HG02763 (cell line): ENCODE measurements around the gene OR4D11.
"Not testable (repeated sequence)": the region's sequence is repeated elsewhere in the genome, so short reads cannot be mapped to it uniquely, and the experiment has no call there.

Experiments used
- ATAC-seq: cut with Tn5 transposase; IDR thresholded peaks from one replicate; pipeline ENCODE4 v1.9.1; 2021; ENCODE audit warnings: mild to moderate bottlenecking, moderate library complexity; ENCODE audit not compliant: unreplicated experiment

OR4D11 gene

DNA sequence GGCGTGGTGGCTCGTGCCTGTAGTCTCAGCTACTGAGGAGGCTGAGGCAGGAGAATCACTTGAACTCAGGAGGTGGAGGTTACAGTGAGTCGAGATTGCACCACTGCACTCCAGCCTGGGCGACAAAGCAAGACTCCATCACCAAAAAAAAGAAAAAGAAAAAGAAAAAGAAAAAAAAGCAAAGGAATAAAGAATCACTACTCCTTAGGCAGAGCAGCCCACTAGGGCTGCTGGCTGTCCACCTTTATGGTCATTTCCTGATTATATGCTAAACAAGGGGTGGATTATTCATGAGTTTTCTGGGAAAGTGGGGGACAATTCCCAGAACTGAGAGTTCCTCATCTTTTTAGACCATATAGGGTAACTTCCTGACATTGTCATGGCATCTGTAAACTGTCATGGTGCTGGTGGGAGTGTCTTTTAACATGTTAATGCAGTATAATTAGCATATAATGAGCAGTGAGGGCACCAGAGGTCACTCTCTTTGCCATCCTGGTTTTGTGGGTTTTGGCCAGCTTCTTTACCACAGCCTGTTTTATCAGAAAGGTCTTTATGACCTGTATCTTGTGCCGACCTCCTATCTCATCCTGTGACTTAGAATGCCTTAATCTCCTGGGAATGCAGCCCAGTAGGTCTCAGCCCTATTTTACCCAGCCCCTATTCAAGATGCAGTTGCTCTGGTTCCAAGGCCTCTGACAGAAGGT lies 44.4 kb downstream of the OR4D11 start:
- ATAC-seq = not testable (repeated sequence)

- no peak for ATAC-seq
Measured at GRCh38 chr11:59548309-59548656, 44.9 kb downstream of the OR4D11 start.

DNA sequence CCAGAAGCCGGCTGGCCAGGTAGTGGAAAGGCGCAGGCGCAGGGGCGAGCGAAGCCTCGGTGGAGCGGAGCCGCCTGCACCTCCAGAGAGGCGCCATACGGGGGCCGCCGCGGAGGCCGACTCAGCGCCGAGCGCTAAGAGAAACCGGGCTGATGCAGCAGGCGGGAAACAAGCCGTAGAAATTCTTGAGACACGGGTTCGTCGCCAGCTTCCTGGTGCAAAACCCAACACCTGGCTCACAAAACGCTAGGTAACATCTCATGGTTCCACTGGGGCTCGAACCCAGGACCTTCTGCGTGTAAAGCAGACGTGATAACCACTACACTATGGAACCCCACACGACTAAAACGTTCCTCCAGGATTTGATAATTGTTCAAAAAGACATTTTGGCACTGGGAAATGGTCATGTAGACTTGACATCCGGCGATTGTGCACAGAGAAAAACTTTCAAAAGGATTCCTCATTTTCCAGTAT lies 47.0 kb downstream of the OR4D11 start:
- peak; percentile 87 for ATAC-seq

DNA sequence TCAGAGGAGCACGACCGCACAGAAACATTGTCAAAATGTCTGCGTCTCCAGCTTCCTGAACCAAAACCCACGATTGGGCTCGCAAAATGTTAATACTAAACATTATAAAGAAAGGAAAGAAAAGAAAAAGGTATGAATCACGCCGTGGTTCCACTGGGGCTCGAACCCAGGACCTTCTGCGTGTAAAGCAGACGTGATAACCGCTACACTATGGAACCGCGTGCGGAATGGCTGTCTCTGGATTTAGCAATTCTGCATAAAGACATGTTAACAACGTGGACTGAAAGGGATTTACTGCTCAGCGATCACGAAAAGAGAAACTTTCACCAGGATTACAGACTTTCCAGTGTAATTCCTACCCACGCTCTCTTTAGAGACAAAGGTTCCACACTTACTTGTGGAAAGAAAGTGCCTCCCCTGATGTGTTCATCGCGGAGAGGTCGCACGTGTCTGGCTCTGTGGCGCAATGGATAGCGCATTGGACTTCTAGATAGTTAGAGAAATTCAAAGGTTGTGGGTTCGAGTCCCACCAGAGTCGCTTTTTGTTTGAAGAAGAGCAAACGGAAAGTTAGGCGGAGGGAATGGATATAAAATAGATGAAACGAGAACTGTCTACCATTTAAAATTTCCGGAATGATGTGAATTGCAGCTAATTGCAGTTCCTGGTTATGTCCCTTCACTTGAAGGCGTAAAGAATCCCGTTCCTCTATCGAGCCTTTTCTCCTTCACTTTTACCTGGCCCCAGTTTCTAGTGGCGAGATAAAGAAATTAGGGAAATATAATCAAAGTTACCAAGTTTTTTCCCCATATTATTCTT lies 47.7 kb downstream of the OR4D11 start:
- ATAC-seq = peak; percentile 37

- no peak for ATAC-seq
Measured at GRCh38 chr11:59551659-59552521, 48.5 kb downstream of the OR4D11 start.

DNA sequence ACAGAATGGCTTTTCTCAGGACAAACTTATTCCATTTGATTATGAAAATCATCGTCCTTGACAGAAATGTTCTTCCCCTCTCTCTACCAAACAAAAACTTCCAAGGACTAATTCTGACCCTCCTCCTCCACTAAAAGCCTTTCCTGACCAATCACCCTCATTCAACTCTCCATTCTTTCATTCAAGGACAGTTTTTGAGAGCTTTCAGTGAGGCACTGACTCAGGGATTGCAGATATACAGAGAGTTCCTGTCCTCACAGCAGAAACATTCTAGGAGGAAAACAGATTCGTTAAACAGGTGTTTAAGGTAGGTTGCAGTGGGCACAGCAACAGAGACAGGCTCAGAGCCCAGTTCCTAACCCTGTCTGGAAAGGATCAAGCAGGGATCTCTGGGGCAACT lies 49.5 kb downstream of the OR4D11 start:
- ATAC-seq = no peak

DNA sequence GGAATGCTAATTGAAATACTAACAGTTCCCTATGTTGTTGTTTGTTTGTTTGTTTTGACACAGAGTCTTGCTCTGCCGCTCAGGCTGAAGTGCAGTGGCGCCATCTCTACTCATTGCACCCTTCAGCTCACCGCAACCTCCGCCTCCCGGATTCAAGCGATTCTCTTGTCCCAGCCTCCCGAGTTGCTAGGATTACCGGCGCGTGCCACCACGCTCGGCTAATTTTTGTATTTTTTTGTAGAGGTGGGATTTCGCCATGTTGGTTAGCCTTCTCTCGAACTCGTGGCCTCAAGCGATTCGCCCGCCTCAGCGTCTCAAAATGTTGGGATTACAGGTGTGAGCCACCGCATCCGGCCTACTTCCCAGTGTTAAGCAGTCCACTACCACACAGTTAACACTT lies 49.9 kb downstream of the OR4D11 start:
- ATAC-seq = no peak
